Bronchial epithelial cell (primary cell): ENCODE results near the gene DNAH7. TPM values are rescaled to one million over a fixed set of nuclear protein-coding genes. Genes with fewer than 3 reads are reported as not detected.

Source experiments
- DNase-seq: peaks from one replicate; pipeline ENCODE4 v3.0.0-alpha.2; 2010; ENCODE audit warnings: low read depth
- FAIRE-seq: peaks from 2 replicates; lab custom pipeline; 2011; peaks lifted over from hg19 to GRCh38; lab: Jason Lieb, UNC
- H3K27me3 ChIP-seq: 2 replicates; pipeline ENCODE4 v1.5.1; 2011; ENCODE audit warnings: low read length; ENCODE audit not compliant: control insufficient read depth, insufficient read depth
- H3K36me3 ChIP-seq: 2 replicates; pipeline ENCODE4 v1.5.1; 2011; ENCODE audit warnings: low read length; ENCODE audit not compliant: control insufficient read depth, insufficient read depth
- H3K4me3 ChIP-seq: 2 replicates; pipeline ENCODE4 v1.5.1; 2011; ENCODE audit warnings: mild to moderate bottlenecking, low read depth, low read length, control low read depth
- total RNA-seq: library from RNA; depleted of rRNA; stranded (reverse); fragments of >200 nt; gene quantifications from 2 replicates; pipeline ENCODE4 v1.2.1, GENCODE V29; 2014
- TF ChIP-seq, protein P1 (sequence below): IDR thresholded peaks from 2 replicates; pipeline ENCODE4 v1.5.1; 2011; ENCODE audit warnings: mild to moderate bottlenecking, moderate library complexity, low read length, control low read depth, inconsistent platforms; ENCODE audit not compliant: insufficient read depth, severe bottlenecking

The DNAH7 gene
- total RNA-seq, 1 donor from 2014 or later: 0.26 TPM

DNA sequence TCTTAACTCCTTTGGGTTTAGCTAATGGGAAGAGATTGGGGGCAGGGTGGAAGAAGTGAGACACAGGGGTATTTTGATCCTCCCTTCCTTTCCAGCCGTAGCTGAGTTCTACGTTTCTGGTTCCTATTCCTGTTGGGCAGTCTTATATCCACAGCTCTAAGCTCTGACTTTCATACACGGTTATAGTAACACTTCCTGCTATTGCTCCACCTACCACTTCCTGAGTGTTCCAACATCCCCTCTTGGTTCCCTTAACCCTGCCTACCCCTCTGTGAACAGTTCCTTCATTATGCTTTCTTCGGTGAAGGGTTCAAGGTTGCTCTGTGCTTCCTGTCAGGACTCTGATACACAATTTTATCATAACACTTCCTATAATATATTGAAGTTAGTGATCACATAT lies 205.1 kb downstream of the DNAH7 start:
- FAIRE-seq (no peak), DNase-seq (no peak)
- TF ChIP-seq, protein P1, sequence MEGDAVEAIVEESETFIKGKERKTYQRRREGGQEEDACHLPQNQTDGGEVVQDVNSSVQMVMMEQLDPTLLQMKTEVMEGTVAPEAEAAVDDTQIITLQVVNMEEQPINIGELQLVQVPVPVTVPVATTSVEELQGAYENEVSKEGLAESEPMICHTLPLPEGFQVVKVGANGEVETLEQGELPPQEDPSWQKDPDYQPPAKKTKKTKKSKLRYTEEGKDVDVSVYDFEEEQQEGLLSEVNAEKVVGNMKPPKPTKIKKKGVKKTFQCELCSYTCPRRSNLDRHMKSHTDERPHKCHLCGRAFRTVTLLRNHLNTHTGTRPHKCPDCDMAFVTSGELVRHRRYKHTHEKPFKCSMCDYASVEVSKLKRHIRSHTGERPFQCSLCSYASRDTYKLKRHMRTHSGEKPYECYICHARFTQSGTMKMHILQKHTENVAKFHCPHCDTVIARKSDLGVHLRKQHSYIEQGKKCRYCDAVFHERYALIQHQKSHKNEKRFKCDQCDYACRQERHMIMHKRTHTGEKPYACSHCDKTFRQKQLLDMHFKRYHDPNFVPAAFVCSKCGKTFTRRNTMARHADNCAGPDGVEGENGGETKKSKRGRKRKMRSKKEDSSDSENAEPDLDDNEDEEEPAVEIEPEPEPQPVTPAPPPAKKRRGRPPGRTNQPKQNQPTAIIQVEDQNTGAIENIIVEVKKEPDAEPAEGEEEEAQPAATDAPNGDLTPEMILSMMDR: no peak
- no peaks in the 10 kb centered on the region for H3K36me3 ChIP-seq
- H3K4me3 ChIP-seq: no peak overlapping the region
- no peaks in the 10 kb centered on the region for H3K27me3 ChIP-seq

DNA sequence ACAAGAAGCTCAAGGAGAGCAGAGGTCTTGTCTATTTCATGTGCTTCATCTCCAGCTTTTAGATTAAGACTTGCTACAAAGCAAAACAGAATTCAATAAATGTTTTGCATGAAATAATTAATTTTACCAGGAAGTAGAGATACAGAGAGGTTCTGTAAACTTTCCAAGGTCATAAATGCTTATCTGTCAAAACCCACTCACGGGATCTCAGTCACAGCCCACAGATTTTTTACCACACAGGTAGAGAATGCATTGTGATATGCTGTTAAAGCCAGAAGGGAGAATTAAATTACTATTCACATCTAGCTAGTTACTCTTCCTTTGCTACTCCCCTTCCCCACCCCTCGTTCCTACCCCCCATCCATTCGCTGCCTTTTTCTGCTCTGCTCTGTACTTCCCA lies 205.5 kb downstream of the DNAH7 start:
- TF ChIP-seq, protein P1: no peak
- no peak for FAIRE-seq

DNA sequence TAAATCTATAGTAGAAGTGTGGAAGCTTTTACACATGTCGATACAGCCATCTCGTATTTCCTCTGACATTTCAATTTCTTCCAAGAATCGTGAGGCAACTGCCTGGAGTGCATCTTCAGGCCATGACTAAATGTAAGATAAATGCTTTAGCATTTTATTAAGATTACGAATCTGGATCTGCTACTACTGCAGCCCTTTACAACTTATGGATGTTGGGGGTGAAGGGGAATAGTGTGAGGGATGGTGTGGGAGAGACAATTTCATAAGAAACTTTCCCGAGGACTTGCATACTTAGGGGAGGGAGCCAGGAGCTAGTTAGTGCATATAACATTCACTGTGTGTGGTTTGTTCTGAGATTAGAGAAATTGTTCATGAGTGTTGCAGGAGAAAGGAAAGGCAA lies 206.8 kb downstream of the DNAH7 start:
- no peak for FAIRE-seq
- Histone ChIP-seq H3K4me3 (no peak overlapping the region), H3K27me3 (no peaks in the 10 kb centered on the region), H3K36me3 (no peaks in the 10 kb centered on the region)
- no peak for DNase-seq
- TF ChIP-seq, protein P1: no peak

More for the DNA sequence above, 205.5 kb downstream of the DNAH7 start:
- Histone ChIP-seq H3K36me3 (no peaks in the 10 kb centered on the region), H3K27me3 (no peaks in the 10 kb centered on the region), H3K4me3 (no peak overlapping the region)
- no peak for DNase-seq

DNA sequence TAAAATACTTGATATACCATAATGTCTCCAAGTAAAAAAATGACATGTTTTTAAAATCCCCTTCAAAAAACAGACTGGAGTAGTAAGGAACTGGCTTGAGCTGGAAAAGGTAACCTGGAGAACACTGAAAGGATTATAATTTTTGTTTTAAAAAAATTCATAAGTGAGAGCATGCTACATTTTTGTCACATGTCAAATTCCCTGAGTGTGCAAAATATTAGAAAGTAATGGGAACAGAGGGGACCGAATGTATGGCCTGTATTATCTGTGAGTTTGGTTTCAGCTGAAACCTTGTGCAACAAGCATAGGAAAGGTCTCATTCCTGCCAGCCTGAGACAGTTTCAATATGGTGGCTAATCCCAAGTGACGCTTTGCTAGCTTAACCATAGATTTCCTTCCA lies 209.1 kb downstream of the DNAH7 start:
- FAIRE-seq: no peak
- TF ChIP-seq, protein P1: no peak
- no peaks in the 10 kb centered on the region for H3K36me3 ChIP-seq
- H3K27me3 ChIP-seq: no peaks in the 10 kb centered on the region
- no peak overlapping the region for H3K4me3 ChIP-seq
- no peak for DNase-seq

DNA sequence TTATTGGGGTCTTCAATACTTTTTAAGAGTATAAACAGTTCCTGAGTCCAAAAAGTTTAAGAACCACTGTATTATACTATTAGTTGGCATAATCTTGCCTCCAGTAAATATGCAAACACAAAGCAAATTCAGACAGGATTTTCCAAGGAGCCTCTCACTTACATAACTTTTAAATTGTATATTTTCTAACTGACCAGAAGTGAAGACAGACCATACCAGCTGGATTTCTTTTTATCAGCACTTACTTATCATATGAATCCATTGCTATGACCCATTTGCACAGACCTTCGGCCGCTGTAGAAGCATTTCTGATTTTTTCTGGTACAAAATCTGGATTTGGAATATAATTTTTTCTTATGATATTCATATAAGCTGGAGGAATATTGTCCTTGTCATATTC lies 211.5 kb downstream of the DNAH7 start:
- FAIRE-seq: no peak
- H3K27me3 ChIP-seq: no peaks in the 10 kb centered on the region
- DNase-seq: no peak
- H3K4me3 ChIP-seq: no peak overlapping the region
- no peaks in the 10 kb centered on the region for H3K36me3 ChIP-seq
- TF ChIP-seq, protein P1: no peak

DNA sequence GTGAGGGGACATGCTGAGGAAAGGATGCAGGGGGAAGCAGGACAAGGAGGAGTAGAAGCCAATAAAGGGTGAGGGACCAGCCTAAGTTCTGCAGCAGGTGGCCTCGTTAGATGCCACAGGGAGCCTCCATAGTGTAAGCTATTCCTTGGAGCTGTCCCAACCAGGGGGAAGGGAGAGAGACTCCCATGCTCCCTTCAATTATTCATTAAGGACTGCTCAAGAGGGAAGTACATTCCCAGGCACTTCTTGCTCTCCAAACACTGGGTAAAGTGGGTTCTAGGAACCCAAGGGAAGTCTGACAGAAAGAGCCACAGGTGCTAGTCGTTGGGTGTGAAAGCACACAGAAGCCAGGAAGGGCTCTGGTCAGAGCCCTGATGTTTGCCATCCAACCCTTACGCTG lies 217.9 kb downstream of the DNAH7 start:
- no peak for DNase-seq
- Histone ChIP-seq H3K4me3 (no peak overlapping the region), H3K27me3 (no peaks in the 10 kb centered on the region), H3K36me3 (no peaks in the 10 kb centered on the region)
- FAIRE-seq: no peak
- TF ChIP-seq, protein P1: no peak
